Measurements from ENCODE around the gene WDFY1. TPM values are rescaled to one million over a fixed set of nuclear protein-coding genes. Genes with fewer than 3 reads are reported as not detected.

WDFY1 gene
- total and polyA plus RNA-seq, 2 donors (not counting 3 experiments of a cell fraction or from before 2014, with no cell fraction given): 54.7 to 68.7 TPM

- H3K9me3 ChIP-seq (replicated peaks; ENCODE audit: control insufficient read depth, insufficient read depth, low read length): no peaks in the 10 kb centered on the region
- H3K4me2 ChIP-seq (ENCODE audit: insufficient read depth, low read length): peak overlapping the region; percentile 83
- H2AFZ ChIP-seq (ENCODE audit: low read depth, low read length): no peak overlapping the region
- H4K20me1 ChIP-seq (replicated peaks; ENCODE audit: control insufficient read depth, extremely low read depth, insufficient read depth, low read length): no peaks in the 10 kb centered on the region
- dilution Hi-C loops (cut with MboI; ENCODE audit: extremely low pct_ligation_motif_present, low sequenced_read_pairs) (no loop called here), intact Hi-C loops (cut with micrococcal nuclease) (loop anchor here (1.0 kb wide), 2 partner anchors 8 to 13 kb away; partner anchors contain the start of gene WDFY1)
- H3K36me3 ChIP-seq (ENCODE audit: control insufficient read depth in 2 of 2, extremely low read depth in 1 of 2, insufficient read depth in 2 of 2, low read length in 2 of 2): no peaks in the 10 kb centered on the region
- POLR2A ChIA-PET: no interaction called here
- peak overlapping the region; percentile 46 for H3K27ac ChIP-seq (ENCODE audit: insufficient read depth, low read depth, low read length)
- H3K4me1 ChIP-seq (ENCODE audit: control insufficient read depth, extremely low read depth, insufficient read depth, low read length): peaks cover 39% of the 10 kb centered on the region
- peak overlapping the region in 1 of 3 experiments; percentile 30 for H3K4me3 ChIP-seq (replicated peaks in 1 of 3; ENCODE audit: insufficient read depth in 1 of 3, low read depth in 1 of 3, low read length in 3 of 3)
- H3K27me3 ChIP-seq (ENCODE audit: control insufficient read depth in 2 of 2, insufficient read depth in 2 of 2, low read length in 2 of 2): no peaks in the 10 kb centered on the region
- H3K9ac ChIP-seq (replicated peaks; ENCODE audit: extremely low read depth, insufficient read depth, low read length): peak overlapping the region; percentile 8
- CTCF ChIA-PET: interaction anchor here (1.0 to 2.7 kb wide), 3 partner anchors 10 to 17 kb away, joined by 3 to 13 read pairs (median 4); no protein-coding TSS in a partner anchor
- no peaks in the 10 kb centered on the region for H3K9me1 ChIP-seq (replicated peaks; ENCODE audit: control insufficient read depth, extremely low read depth, insufficient read depth, low read length)
- no TSS peak for BruUV-seq (replicated peaks)
- peaks cover 95% of the 10 kb centered on the region for H3K79me2 ChIP-seq (ENCODE audit: control insufficient read depth, insufficient read depth, low read length)
- DNase-seq (ENCODE audit: low read depth, low spot score) (peak; percentile 77), FAIRE-seq (peak; percentile 72)
- peak; percentile 4 for TF ChIP-seq FOS (IDR thresholded peaks at IDR 0.05; ENCODE audit: borderline replicate concordance, insufficient read depth, low read length)
- TF ChIP-seq EZH2 (IDR thresholded peaks at IDR 0.05; ENCODE audit: borderline replicate concordance, low read depth, low read length, severe bottlenecking): no peak
Observed at GRCh38 chr2:223936862-223937326, 8.2 kb downstream of the WDFY1 start.

DNA sequence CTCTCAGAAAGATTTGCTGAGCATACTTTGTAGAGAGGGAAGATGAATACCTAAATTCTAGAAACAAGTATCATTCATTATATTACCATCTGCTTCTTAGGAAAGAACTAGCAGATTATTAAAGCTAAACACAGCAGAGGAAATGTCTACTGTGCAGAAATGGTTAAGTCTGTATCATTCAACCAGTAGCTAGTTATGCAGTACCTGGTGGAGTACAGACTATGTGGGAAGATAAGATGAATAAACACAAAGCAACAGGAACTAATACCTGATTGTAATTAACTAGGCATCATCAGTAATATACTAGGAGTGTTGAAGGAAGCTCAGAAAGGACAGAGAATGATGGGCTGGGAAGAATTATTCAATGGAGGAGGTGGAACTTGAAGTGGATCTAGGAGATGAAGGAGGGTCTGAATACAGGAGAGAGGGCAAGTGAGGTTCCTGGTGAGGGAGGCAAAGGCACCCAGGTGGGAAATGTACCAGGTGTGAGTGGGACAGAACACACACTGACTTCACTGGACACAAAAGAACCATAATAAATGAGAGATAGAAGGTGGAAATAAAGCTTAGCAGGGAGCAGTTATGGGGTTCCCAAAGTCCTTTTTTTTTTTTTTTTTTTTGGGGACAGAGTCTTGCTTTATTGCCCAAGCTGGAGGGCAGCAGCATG, 9.5 kb downstream of the WDFY1 start:
- TF ChIP-seq JUN (IDR thresholded peaks at IDR 0.05; ENCODE audit: borderline replicate concordance, insufficient read depth, insufficient read length, low read depth): no peak
- H3K9me3 ChIP-seq (replicated peaks; ENCODE audit: control insufficient read depth, insufficient read depth, low read length): no peaks in the 10 kb centered on the region
- intact Hi-C loops (cut with micrococcal nuclease) (loop anchor here (1.0 kb wide), 1 partner anchor 11 kb away; no protein-coding TSS in a partner anchor), dilution Hi-C loops (cut with MboI; ENCODE audit: extremely low pct_ligation_motif_present, low sequenced_read_pairs) (no loop called here)
- no peak overlapping the region for H3K27ac ChIP-seq (ENCODE audit: insufficient read depth, low read depth, low read length)
- H2AFZ ChIP-seq (ENCODE audit: low read depth, low read length): no peak overlapping the region
- POLR2A ChIA-PET: no interaction called here
- H3K4me2 ChIP-seq (ENCODE audit: insufficient read depth, low read length): no peak overlapping the region
- H3K79me2 ChIP-seq (ENCODE audit: control insufficient read depth, insufficient read depth, low read length): peaks cover 98% of the 10 kb centered on the region
- H3K36me3 ChIP-seq (ENCODE audit: control insufficient read depth in 2 of 2, extremely low read depth in 1 of 2, insufficient read depth in 2 of 2, low read length in 2 of 2): no peaks in the 10 kb centered on the region
- CTCF ChIA-PET: interaction anchor here (2.7 kb wide), 1 partner anchor 11 kb away, joined by 12 read pairs; no protein-coding TSS in a partner anchor
- FAIRE-seq: no peak
- no peak for DNase-seq (ENCODE audit: low read depth, low spot score)
- no peaks in the 10 kb centered on the region for H3K9me1 ChIP-seq (replicated peaks; ENCODE audit: control insufficient read depth, extremely low read depth, insufficient read depth, low read length)
- no peak overlapping the region for H3K9ac ChIP-seq (replicated peaks; ENCODE audit: extremely low read depth, insufficient read depth, low read length)
- peaks cover 32% of the 10 kb centered on the region for H3K4me1 ChIP-seq (ENCODE audit: control insufficient read depth, extremely low read depth, insufficient read depth, low read length)
- H3K27me3 ChIP-seq (ENCODE audit: control insufficient read depth in 2 of 2, insufficient read depth in 2 of 2, low read length in 2 of 2): no peaks in the 10 kb centered on the region
- no peak overlapping the region for H3K4me3 ChIP-seq (replicated peaks in 1 of 3; ENCODE audit: insufficient read depth in 1 of 3, low read depth in 1 of 3, low read length in 3 of 3)
- BruUV-seq (replicated peaks): no TSS peak
- H4K20me1 ChIP-seq (replicated peaks; ENCODE audit: control insufficient read depth, extremely low read depth, insufficient read depth, low read length): no peaks in the 10 kb centered on the region

Measured in endothelial cell of umbilical vein (primary cell).